T-helper 9 cell (primary cell): ENCODE measurements around the gene IMMP2L.

ENCODE experiments used
- DNase-seq: peaks from one replicate; pipeline ENCODE4 v3.0.0-alpha.2; 2020

The IMMP2L gene

DNA sequence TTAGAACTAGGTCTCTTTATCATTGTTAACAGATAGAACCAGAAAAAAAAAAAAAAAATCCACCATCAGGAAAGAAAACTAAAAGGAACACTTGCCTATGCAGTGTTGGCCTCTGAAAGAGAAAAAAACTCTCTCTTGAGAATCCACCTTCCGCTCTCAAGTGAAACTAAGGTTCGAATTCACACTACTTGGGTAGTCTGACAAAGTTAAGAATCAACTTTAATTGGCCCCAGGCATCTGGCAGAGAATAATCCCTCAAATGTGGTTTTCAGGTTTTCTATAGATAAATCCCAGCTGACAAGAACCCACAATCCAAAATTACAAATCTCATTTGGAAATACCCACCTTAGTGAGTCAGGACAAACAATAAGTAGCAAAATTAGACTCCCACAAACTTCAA lies 671.1 kb downstream of the IMMP2L start:
- DNase-seq, result no peak

DNA sequence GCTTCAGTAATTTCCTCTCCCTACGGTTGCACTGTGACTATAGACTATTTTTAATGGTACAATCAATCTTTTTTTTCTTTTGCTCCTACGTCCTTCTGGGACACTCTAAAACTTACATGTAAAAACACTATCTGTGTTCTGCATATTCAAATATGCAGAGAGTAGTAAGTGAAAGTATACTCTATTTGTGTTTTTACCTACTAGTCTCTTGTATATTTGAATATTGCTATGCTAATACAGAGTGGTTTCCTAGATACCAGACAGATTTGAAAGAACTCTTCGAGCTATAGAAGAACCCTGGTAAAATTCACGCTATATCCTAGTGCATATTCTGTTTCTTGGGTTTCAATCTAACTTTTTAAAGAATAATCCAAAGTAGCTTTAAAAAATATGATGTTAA lies 672.2 kb downstream of the IMMP2L start:
- DNase-seq, result no peak

GRCh38 chr7:110889335-110889734 lies 673.0 kb downstream of the IMMP2L start:
- no peak for DNase-seq

- no peak for DNase-seq
These were observed 673.7 kb downstream of the IMMP2L start for GRCh38 chr7:110888641-110889040.

DNA sequence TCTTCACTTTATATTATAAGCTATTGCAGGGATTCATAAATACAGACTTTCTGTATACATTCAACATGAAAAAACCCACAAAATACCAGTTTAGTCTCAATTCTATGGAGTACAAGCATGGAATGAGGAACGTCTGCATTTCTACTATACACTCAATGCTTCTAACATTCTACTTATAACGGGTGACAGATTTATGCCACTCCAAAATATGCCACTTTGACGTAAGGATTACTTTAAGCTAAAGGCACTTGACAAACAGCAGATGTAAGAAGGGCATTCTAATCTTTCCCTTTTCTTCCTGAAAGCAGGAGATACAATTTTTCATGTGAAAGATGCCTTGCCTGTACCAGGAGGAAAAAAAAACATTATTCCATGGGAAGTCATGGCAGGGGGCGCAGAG lies 676.8 kb downstream of the IMMP2L start:
- DNase-seq, result no peak

- no peak for DNase-seq
These were observed 680.6 kb downstream of the IMMP2L start for GRCh38 chr7:110881721-110882120.

GRCh38 chr7:110880971-110881370 lies 681.3 kb downstream of the IMMP2L start:
- no peak for DNase-seq

DNA sequence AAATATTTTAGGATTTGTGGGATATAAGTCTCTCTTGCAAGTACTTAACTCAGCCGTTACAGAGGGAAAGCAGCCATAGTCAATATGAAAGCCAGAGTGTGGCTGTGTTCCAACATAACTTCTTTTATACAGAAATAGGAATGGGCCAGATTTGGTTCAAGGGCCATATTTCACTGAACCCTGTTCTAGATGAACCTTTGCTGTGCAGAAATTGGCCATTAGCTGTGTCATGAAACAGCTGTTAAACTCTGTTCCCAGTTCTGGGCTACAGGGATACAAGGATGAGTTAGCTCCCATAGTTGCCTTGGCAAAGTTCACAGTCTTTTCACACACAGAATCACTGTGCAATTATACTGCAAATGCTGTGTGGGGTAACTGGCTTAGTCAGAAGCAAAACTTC lies 685.3 kb downstream of the IMMP2L start:
- DNase-seq, result no peak

DNA sequence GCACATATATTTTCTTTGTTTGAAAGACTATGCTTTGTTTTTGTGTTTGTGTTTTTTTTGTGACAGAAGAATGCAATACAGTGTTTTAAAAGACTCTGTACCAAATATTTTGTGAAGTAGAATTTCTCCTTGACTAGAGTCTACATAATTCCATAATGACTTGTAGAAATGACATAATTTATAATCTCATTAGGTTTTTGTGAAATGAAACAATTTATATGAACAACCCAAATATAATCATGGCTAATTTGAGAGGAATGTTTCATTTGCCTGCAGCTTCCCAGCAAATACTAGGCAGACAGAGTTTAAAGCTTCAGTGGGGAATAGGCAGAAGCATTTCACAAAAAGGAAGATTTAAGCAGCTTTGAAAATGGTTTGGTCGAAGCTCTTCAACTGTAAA lies 686.9 kb downstream of the IMMP2L start:
- no peak for DNase-seq

GRCh38 chr7:110871856-110872255 lies 690.4 kb downstream of the IMMP2L start:
- DNase-seq, result no peak

- no peak for DNase-seq
These were observed 691.4 kb downstream of the IMMP2L start for GRCh38 chr7:110870926-110871325.

- no peak for DNase-seq
These were observed 693.8 kb downstream of the IMMP2L start for GRCh38 chr7:110868458-110868857.

DNA sequence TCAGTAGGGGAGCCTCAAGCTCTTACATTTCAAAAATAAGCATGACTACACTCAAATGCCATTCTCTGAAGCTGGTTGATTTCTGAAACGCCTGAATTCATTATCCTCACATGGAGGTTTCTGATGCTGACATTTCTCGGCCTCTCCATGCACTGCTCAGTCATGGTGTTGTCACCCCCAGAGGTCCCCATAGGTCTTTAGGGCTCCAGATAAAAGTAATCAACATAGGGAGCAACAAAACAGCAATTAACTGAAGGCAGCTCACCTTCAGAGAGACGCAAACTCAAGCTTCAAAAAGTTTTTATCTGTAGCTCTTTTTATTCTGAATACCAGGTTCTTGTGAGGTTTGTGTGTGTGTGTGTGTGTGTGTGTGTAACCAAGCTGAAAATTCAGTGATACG lies 694.5 kb downstream of the IMMP2L start:
- DNase-seq, result no peak

- no peak for DNase-seq
These were observed 699.0 kb downstream of the IMMP2L start for GRCh38 chr7:110863258-110863657.

DNA sequence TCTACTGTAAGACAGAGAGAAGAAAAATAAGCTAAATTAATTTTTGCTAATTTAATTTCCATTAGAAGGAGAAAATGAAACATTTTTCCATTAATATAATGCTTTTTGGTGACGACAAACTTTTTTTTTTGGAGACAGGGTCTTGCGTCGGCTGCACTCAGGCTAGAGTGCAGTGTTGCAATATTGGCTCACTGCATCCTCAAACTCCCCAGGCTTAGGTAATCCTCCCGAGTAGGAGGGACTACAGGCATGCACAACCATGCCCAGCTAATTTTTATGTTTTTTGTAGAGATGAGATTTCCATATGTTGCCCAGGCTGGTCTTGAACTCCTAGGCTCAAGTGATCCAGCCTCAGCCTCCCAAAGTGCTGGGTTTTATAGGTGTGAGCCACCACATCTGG lies 701.1 kb downstream of the IMMP2L start:
- no peak for DNase-seq

DNA sequence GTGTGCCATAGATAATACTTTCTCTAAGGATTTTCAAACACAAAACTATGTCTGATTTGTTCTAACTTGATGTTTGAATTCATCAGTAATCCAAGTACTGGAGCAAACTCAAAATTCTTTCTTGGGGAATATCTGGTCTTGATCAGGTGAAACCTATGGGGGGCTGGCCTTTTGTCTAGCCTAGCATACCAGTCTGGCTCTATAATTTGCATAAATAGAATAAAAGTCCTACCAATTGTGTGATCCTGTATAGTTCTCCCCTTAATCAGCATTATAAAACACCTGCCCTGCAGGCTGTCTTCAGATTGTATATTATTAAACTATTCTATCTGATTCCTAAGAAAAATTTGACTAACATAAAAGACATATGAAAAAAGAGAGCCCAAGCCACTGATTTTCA lies 705.2 kb downstream of the IMMP2L start:
- no peak for DNase-seq

DNA sequence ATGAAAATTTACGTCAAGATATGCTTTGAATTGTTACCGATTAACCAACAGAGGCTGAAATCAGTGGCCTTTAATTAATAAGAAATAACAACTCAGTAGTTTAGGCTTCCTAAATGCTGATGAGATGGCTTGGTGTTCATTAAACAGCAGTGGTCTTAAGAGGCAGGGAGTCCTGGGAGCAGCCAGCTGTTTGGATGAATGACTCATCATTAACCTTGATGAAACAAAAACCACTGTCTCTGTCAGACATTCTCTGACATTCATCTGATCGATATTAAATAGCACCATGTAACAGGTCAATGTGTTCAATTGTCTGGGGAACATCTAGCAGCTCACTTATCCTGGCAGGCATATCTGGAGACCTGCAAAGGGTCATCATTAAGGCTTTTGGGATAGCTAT lies 705.6 kb downstream of the IMMP2L start:
- no peak for DNase-seq

GRCh38 chr7:110854651-110855050 lies 707.6 kb downstream of the IMMP2L start:
- DNase-seq, result no peak

DNA sequence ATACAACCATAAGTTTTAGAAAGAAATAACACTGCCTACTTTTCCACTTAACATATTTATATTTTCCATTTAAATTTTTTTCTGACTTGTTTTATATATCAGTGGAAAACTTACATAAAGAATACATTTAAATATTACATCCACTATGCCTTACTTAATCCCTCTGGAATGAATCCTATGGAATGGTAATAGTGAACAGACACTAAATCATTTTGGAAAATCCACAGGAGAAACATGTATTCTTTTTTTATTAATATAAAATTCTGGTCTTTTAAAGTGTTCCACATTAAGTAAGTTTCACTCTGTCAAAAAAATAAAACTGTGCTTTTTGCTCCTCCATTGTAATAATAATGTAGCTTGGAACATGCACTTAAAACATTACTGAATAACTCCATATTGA lies 708.1 kb downstream of the IMMP2L start:
- no peak for DNase-seq

DNA sequence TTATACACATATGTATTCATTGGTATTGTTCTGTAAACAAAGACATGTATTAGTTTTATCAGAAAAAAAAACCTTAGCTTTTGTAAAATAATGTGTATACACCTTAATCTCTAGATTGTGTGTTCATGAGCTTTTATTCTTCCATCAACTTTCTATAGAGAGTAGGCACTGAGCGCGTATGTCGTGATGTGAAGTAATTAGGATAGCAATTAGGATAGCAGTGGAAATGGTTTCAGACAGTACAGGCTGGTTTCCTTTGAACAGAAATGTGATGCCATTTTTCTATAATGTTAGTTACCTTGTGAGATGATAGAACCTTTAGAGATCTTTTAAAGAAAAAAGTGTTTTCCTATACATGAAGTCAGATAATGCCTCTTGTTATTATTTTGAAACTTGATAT lies 709.0 kb downstream of the IMMP2L start:
- no peak for DNase-seq

GRCh38 chr7:110852156-110852940 lies 709.9 kb downstream of the IMMP2L start:
- no peak for DNase-seq

DNA sequence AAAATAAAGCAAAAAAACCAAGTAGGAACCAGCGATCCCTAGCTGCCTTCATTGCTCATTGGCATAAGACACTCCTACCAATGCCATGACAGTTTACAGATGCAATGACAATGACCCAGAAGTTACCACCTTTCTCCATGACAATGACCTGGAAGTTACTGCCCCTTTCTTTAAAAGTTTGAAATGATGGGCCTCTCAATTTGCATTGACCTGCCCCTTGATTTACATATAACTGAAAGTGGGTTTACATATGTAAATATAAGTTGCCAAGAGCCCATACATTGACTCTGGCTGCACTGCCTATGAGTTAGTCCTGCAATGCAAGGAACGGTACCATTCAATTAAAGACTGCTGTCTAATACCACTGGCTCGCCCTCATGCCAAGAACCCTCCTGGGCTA lies 712.1 kb downstream of the IMMP2L start:
- no peak for DNase-seq

- DNase-seq, result no peak
These were observed 719.5 kb downstream of the IMMP2L start for GRCh38 chr7:110842796-110843195.

- DNase-seq, result no peak
These were observed 720.3 kb downstream of the IMMP2L start for GRCh38 chr7:110841840-110842545.

- DNase-seq, result no peak
These were observed 722.4 kb downstream of the IMMP2L start for GRCh38 chr7:110839866-110840265.
